GM12878 (cell line): ENCODE results near the gene WIPF1. TPM values are rescaled to one million over a fixed set of nuclear protein-coding genes. Genes with fewer than 3 reads are reported as not detected.
A peak's percentile ranks its signal among the peaks of the same experiment; 100 is the strongest.

Experiments used
- ATAC-seq: fragments of 200-7000 bp; cut with Tn5 transposase; 3 replicates; pipeline ENCODE4 v1.9.1; 2020; ENCODE audit warnings: mild to moderate bottlenecking, moderate library complexity
- BruUV-seq: library from RNA; stranded (reverse); fragments of 400-500 nt; replicated peaks from 2 replicates; lab custom pipeline; 2021; lab: Mats Ljungman, UMichigan
- CTCF ChIA-PET: fragments of 300-600 bp; sonication (Branson Sonifier 250); formaldehyde crosslinking; extraction: SDS; loops from one replicate; lab custom pipeline; 2021; ENCODE audit warnings: inconsistent platforms; lab: Yijun Ruan, JAX
- POLR2A ChIA-PET: fragments of 350-600 bp; formaldehyde crosslinking; extraction: SDS; loops from one replicate; lab custom pipeline; 2021; ENCODE audit warnings: inconsistent platforms; lab: Charles Lee
- RAD21 ChIA-PET: fragments of 300-600 bp; sonication (Branson Sonifier 250); formaldehyde crosslinking; loops from one replicate; lab custom pipeline; 2023; ENCODE audit warnings: antibody characterized with exemption; ENCODE audit not compliant: unreplicated experiment; lab: Charles Lee
- SMC1A ChIA-PET: fragments of 300-600 bp; sonication (Branson Sonifier 250); formaldehyde crosslinking; loops from one replicate; lab custom pipeline; 2023; ENCODE audit not compliant: unreplicated experiment, uncharacterized antibody; lab: Charles Lee
- DNase-seq: peaks from one replicate; pipeline ENCODE4 v3.0.0-alpha.2; 2011; ENCODE audit warnings: low read depth, low spot score
- FAIRE-seq: peaks from 3 replicates; lab custom pipeline; 2011; peaks lifted over from hg19 to GRCh38; lab: Jason Lieb, UNC
- H2AFZ ChIP-seq: 2 replicates; pipeline ENCODE4 v1.6.0; 2011; ENCODE audit warnings: low read depth, low read length, control low read depth; ENCODE audit not compliant: control insufficient read depth
- H3K27ac ChIP-seq: 2 replicates; pipeline ENCODE4 v1.5.1; 2011; ENCODE audit warnings: control low read depth; ENCODE audit not compliant: control insufficient read depth, insufficient read depth
- H3K27me3 ChIP-seq, 2 experiments: replicated peaks in 1 of 2; 2 replicates each; pipeline versions ENCODE4 v1.6.0 to v1.6.1; 2011; ENCODE audit warnings: low read length in 1 of 2; ENCODE audit not compliant: control insufficient read depth in 2 of 2, insufficient read depth in 2 of 2
- H3K36me3 ChIP-seq, 2 experiments: 2 replicates each; pipeline ENCODE4 v1.5.1; 2011; ENCODE audit warnings: low read length in 1 of 2; ENCODE audit not compliant: control insufficient read depth in 2 of 2, insufficient read depth in 2 of 2
- H3K4me1 ChIP-seq: 2 replicates; pipeline ENCODE4 v1.6.1; 2011; ENCODE audit warnings: mild to moderate bottlenecking, low read length, moderate library complexity, mixed read lengths; ENCODE audit not compliant: control insufficient read depth, insufficient read depth
- H3K4me2 ChIP-seq: 2 replicates; pipeline ENCODE4 v1.6.0; 2011; ENCODE audit warnings: control low read depth; ENCODE audit not compliant: control insufficient read depth, insufficient read depth
- H3K4me3 ChIP-seq: fragments of 200-600 bp; sonication (generic); 2 replicates; pipeline ENCODE4 v1.5.1; 2016
- H3K79me2 ChIP-seq: 2 replicates; pipeline ENCODE4 v1.6.0; 2011; ENCODE audit warnings: low read length; ENCODE audit not compliant: control insufficient read depth, insufficient read depth
- H3K9ac ChIP-seq: 2 replicates; pipeline ENCODE4 v1.8.0; 2011; ENCODE audit warnings: low read length, control low read depth, mixed read lengths; ENCODE audit not compliant: control insufficient read depth, insufficient read depth
- H3K9me3 ChIP-seq: replicated peaks from 3 replicates; pipeline ENCODE4 v1.5.1; 2011; ENCODE audit warnings: mild to moderate bottlenecking, low read length; ENCODE audit not compliant: control insufficient read depth, insufficient read depth
- H4K20me1 ChIP-seq: 2 replicates; pipeline ENCODE4 v1.6.0; 2011; ENCODE audit not compliant: control insufficient read depth, insufficient read depth
- POU2F2 ChIP-seq: IDR thresholded peaks from 3 replicates; pipeline ENCODE4 v1.6.1; 2011; ENCODE audit warnings: low read depth, mild to moderate bottlenecking, low read length, borderline replicate concordance
- SPI1 ChIP-seq: IDR thresholded peaks from 2 replicates; pipeline ENCODE4 v1.6.1; 2011; ENCODE audit warnings: low read depth, mild to moderate bottlenecking, low read length, moderate library complexity, borderline replicate concordance; ENCODE audit not compliant: insufficient read depth
- ZBTB11 ChIP-seq: fragments of 450-650 bp; formaldehyde crosslinking; IDR thresholded peaks from 2 replicates; pipeline ENCODE4 v1.5.0; 2022; ENCODE audit warnings: mild to moderate bottlenecking, missing genetic modification characterization
- WGBS: methylation state at CpG from one replicate; pipeline ENCODE4 v1.1.6; 2016; ENCODE audit warnings: low lambda C conversion rate; ENCODE audit not compliant: insufficient replicate concordance, insufficient coverage; ENCODE audit errors: missing lambda C conversion rate; 5-methylcytosine and 5-hydroxymethylcytosine counted together
- in situ Hi-C: fragments of 300-500 bp; cut with MboI; formaldehyde crosslinking; loops from 9 replicates; pipeline ENCODE4 v1.14.3; 2018; ENCODE audit warnings: mixed read lengths
- intact Hi-C: fragments of 100-400 bp; cut with micrococcal nuclease; formaldehyde crosslinking; loops from one replicate; pipeline ENCODE4 v1.14.2; 2022; ENCODE audit not compliant: unreplicated experiment
- polyA plus RNA-seq, 11 experiments: library from polyadenylated mRNA; depleted of rRNA in 4 of 11; unstranded in 6 of 11; stranded (reverse) in 5 of 11; fragments of >200 nt; fragmentation: Nextera tagmentation in 4 of 11; fragmentation: Illumina TruSeq in 1 of 11; extraction: Ambion mirVana in 4 of 11; extraction: Trizol in 1 of 11; gene quantifications; 1 replicate in 1 of 11; 2 replicates in 10 of 11; pipeline versions ENCODE4 v1.2.1 to v1.2.3, GENCODE V29; 2011 to 2016; ENCODE audit warnings: inconsistent platforms in 2 of 11, missing spikeins in 2 of 11, low read depth in 1 of 11
- total RNA-seq, 4 experiments: library from RNA; depleted of rRNA in 3 of 4; stranded (reverse); fragments of >200 nt in 3 of 4; fragmentation: Illumina TruSeq in 1 of 4; extraction: Trizol in 1 of 4; gene quantifications; 2 replicates each; pipeline versions ENCODE4 v1.2.1 to v1.2.3, GENCODE V29; 2013 to 2021

WIPF1 gene
- total and polyA plus RNA-seq, 10 of the 15 experiments (the other 5 are each of a cell fraction or from before 2014, with no cell fraction given), result 23.1 to 188 (median 68.9) TPM

- ChIA-PET RAD21 (interaction anchor here (0.9 to 19.4 kb wide), 10 partner anchors 9 to 573 kb away, joined by 3 to 294 read pairs (median 11); no protein-coding TSS in a partner anchor), POLR2A (interaction anchor here (0.7 to 11.7 kb wide), 8 partner anchors 9 to 140 kb away, joined by 3 to 246 read pairs (median 8); no protein-coding TSS in a partner anchor), SMC1A (interaction anchor here (0.6 to 31.8 kb wide), 14 partner anchors 1 to 1394 kb away, joined by 3 to 537 read pairs (median 5); partner anchors contain the start of gene WIPF1), CTCF (interaction anchor here (0.5 to 31.2 kb wide), 15 partner anchors 9 to 1114 kb away, joined by 3 to 534 read pairs (median 5); no protein-coding TSS in a partner anchor)
- no peaks in the 10 kb centered on the region for H3K27me3 ChIP-seq
- no TSS peak for BruUV-seq
- peak overlapping the region; percentile 3; the same call in 1 of the 2 replicates for H3K9ac ChIP-seq
- TF ChIP-seq ZBTB11 (CRISPR knock-in tag) (no peak), SPI1 (peak; percentile 26; the same call in 1 of the 2 replicates), POU2F2 (peak; percentile 77; the same call in 1 of the 3 replicates)
- no peaks in the 10 kb centered on the region for H4K20me1 ChIP-seq
- 0% methylated on average over 4 of the region's 4 CpGs for WGBS
- in situ Hi-C loops, result no loop called here
- peaks cover 26% of the 10 kb centered on the region for H3K4me1 ChIP-seq
- ATAC-seq (peak; percentile 1; the same call in 1 of the 3 replicates), DNase-seq (no peak), FAIRE-seq (no peak)
- H3K4me3 ChIP-seq, result peak overlapping the region; percentile 19
- intact Hi-C loops, result no loop called here
- H3K79me2 ChIP-seq, result peaks cover 51% of the 10 kb centered on the region
- H3K9me3 ChIP-seq, result peaks cover 4% of the 10 kb centered on the region; the same call in 2 of the 3 replicates
- peak overlapping the region; percentile 93; the same call in 1 of the 2 replicates for H3K4me2 ChIP-seq
- no peaks in the 10 kb centered on the region for H3K36me3 ChIP-seq
- peak overlapping the region; percentile 95 for H3K27ac ChIP-seq
- H2AFZ ChIP-seq, result no peak overlapping the region
These were observed 2.7 kb upstream of the WIPF1 start for GRCh38 chr2:174600349-174600748.
